ENCODE results near the gene NACA2.
"Not testable (repeated sequence)": the region's sequence is repeated elsewhere in the genome, so short reads cannot be mapped to it uniquely, and the experiment has no call there.

Gene NACA2

GRCh38 chr17:61556224-61557188 lies 34.5 kb downstream of the NACA2 start:
- Histone ChIP-seq H3K4me3 (ENCODE audit: low read length) (no peak overlapping the region), H3K9ac (ENCODE audit: low read length) (no peak overlapping the region), H3K36me3 (ENCODE audit: control insufficient read depth, insufficient read depth, low read length) (no peaks in the 10 kb centered on the region), H3K4me1 (ENCODE audit: control insufficient read depth, insufficient read depth, low read length) (no peaks in the 10 kb centered on the region), H3K9me3 (ENCODE audit: control insufficient read depth, low read length) (no peaks in the 10 kb centered on the region), H3K27me3 (ENCODE audit: control insufficient read depth, insufficient read depth, low read length) (no peaks in the 10 kb centered on the region)

- Histone ChIP-seq H3K27me3 (ENCODE audit: control insufficient read depth, insufficient read depth, low read length) (no peaks in the 10 kb centered on the region), H3K4me1 (ENCODE audit: control insufficient read depth, insufficient read depth, low read length) (no peaks in the 10 kb centered on the region), H3K9me3 (ENCODE audit: control insufficient read depth, low read length) (no peaks in the 10 kb centered on the region), H3K9ac (ENCODE audit: low read length) (no peak overlapping the region), H3K4me3 (ENCODE audit: low read length) (no peak overlapping the region), H3K36me3 (ENCODE audit: control insufficient read depth, insufficient read depth, low read length) (no peaks in the 10 kb centered on the region)
Measured at GRCh38 chr17:61555127-61555566, 35.9 kb downstream of the NACA2 start.

GRCh38 chr17:61554209-61554608 lies 36.8 kb downstream of the NACA2 start:
- Histone ChIP-seq H3K9ac (ENCODE audit: low read length) (no peak overlapping the region), H3K4me3 (ENCODE audit: low read length) (no peak overlapping the region), H3K27me3 (ENCODE audit: control insufficient read depth, insufficient read depth, low read length) (no peaks in the 10 kb centered on the region), H3K9me3 (ENCODE audit: control insufficient read depth, low read length) (no peaks in the 10 kb centered on the region), H3K4me1 (ENCODE audit: control insufficient read depth, insufficient read depth, low read length) (no peaks in the 10 kb centered on the region), H3K36me3 (ENCODE audit: control insufficient read depth, insufficient read depth, low read length) (no peaks in the 10 kb centered on the region)

GRCh38 chr17:61552560-61552959 lies 38.5 kb downstream of the NACA2 start:
- not testable (repeated sequence) for H3K36me3 ChIP-seq (ENCODE audit: control insufficient read depth, insufficient read depth, low read length); H3K4me1 ChIP-seq (ENCODE audit: control insufficient read depth, insufficient read depth, low read length); H3K9ac ChIP-seq (ENCODE audit: low read length); H3K27me3 ChIP-seq (ENCODE audit: control insufficient read depth, insufficient read depth, low read length); H3K4me3 ChIP-seq (ENCODE audit: low read length); H3K9me3 ChIP-seq (ENCODE audit: control insufficient read depth, low read length)

GRCh38 chr17:61551255-61551742 lies 39.7 kb downstream of the NACA2 start:
- H3K27me3 ChIP-seq (ENCODE audit: control insufficient read depth, insufficient read depth, low read length), result no peaks in the 10 kb centered on the region
- H3K4me3 ChIP-seq (ENCODE audit: low read length), result no peak overlapping the region
- no peaks in the 10 kb centered on the region for H3K9me3 ChIP-seq (ENCODE audit: control insufficient read depth, low read length)
- H3K4me1 ChIP-seq (ENCODE audit: control insufficient read depth, insufficient read depth, low read length), result no peaks in the 10 kb centered on the region
- no peaks in the 10 kb centered on the region for H3K36me3 ChIP-seq (ENCODE audit: control insufficient read depth, insufficient read depth, low read length)
- H3K9ac ChIP-seq (ENCODE audit: low read length), result no peak overlapping the region

- Histone ChIP-seq H3K9me3 (ENCODE audit: control insufficient read depth, low read length) (no peaks in the 10 kb centered on the region), H3K36me3 (ENCODE audit: control insufficient read depth, insufficient read depth, low read length) (no peaks in the 10 kb centered on the region), H3K9ac (ENCODE audit: low read length) (no peak overlapping the region), H3K4me3 (ENCODE audit: low read length) (no peak overlapping the region), H3K4me1 (ENCODE audit: control insufficient read depth, insufficient read depth, low read length) (no peaks in the 10 kb centered on the region), H3K27me3 (ENCODE audit: control insufficient read depth, insufficient read depth, low read length) (no peaks in the 10 kb centered on the region)
Measured at GRCh38 chr17:61547113-61547512, 43.9 kb downstream of the NACA2 start.

GRCh38 chr17:61545335-61545938 lies 45.6 kb downstream of the NACA2 start:
- Histone ChIP-seq H3K4me3 (ENCODE audit: low read length) (no peak overlapping the region), H3K36me3 (ENCODE audit: control insufficient read depth, insufficient read depth, low read length) (no peaks in the 10 kb centered on the region), H3K9ac (ENCODE audit: low read length) (no peak overlapping the region), H3K27me3 (ENCODE audit: control insufficient read depth, insufficient read depth, low read length) (no peaks in the 10 kb centered on the region), H3K9me3 (ENCODE audit: control insufficient read depth, low read length) (no peaks in the 10 kb centered on the region), H3K4me1 (ENCODE audit: control insufficient read depth, insufficient read depth, low read length) (no peaks in the 10 kb centered on the region)

- no peaks in the 10 kb centered on the region for H3K9me3 ChIP-seq (ENCODE audit: control insufficient read depth, low read length)
- no peaks in the 10 kb centered on the region for H3K4me1 ChIP-seq (ENCODE audit: control insufficient read depth, insufficient read depth, low read length)
- H3K4me3 ChIP-seq (ENCODE audit: low read length), result no peak overlapping the region
- no peaks in the 10 kb centered on the region for H3K36me3 ChIP-seq (ENCODE audit: control insufficient read depth, insufficient read depth, low read length)
- H3K27me3 ChIP-seq (ENCODE audit: control insufficient read depth, insufficient read depth, low read length), result no peaks in the 10 kb centered on the region
- no peak overlapping the region for H3K9ac ChIP-seq (ENCODE audit: low read length)
Measured at GRCh38 chr17:61543786-61544415, 47.1 kb downstream of the NACA2 start.

GRCh38 chr17:61542027-61542426 lies 49.0 kb downstream of the NACA2 start:
- Histone ChIP-seq H3K9ac (ENCODE audit: low read length) (no peak overlapping the region), H3K36me3 (ENCODE audit: control insufficient read depth, insufficient read depth, low read length) (no peaks in the 10 kb centered on the region), H3K9me3 (ENCODE audit: control insufficient read depth, low read length) (no peaks in the 10 kb centered on the region), H3K4me3 (ENCODE audit: low read length) (no peak overlapping the region), H3K4me1 (ENCODE audit: control insufficient read depth, insufficient read depth, low read length) (no peaks in the 10 kb centered on the region), H3K27me3 (ENCODE audit: control insufficient read depth, insufficient read depth, low read length) (no peaks in the 10 kb centered on the region)

- no peaks in the 10 kb centered on the region for H3K9me3 ChIP-seq (ENCODE audit: control insufficient read depth, low read length)
- H3K36me3 ChIP-seq (ENCODE audit: control insufficient read depth, insufficient read depth, low read length), result no peaks in the 10 kb centered on the region
- H3K4me3 ChIP-seq (ENCODE audit: low read length), result no peak overlapping the region
- no peaks in the 10 kb centered on the region for H3K27me3 ChIP-seq (ENCODE audit: control insufficient read depth, insufficient read depth, low read length)
- H3K9ac ChIP-seq (ENCODE audit: low read length), result no peak overlapping the region
- H3K4me1 ChIP-seq (ENCODE audit: control insufficient read depth, insufficient read depth, low read length), result peaks cover 5% of the 10 kb centered on the region
Measured at GRCh38 chr17:61540874-61541273, 50.1 kb downstream of the NACA2 start.
